Measurements from ENCODE around the gene ELF3. TPM values are rescaled to one million over a fixed set of nuclear protein-coding genes. Genes with fewer than 3 reads are reported as not detected.
"Not testable (repeated sequence)": the region's sequence is repeated elsewhere in the genome, so short reads cannot be mapped to it uniquely, and the experiment has no call there.

ELF3 gene
- total RNA-seq (2014; rRNA removed; shearing (Covaris generic); ENCODE audit: low replicate concordance), result 251 and 255 TPM in 2 replicates

- in situ Hi-C loops (cut with HindIII; ENCODE audit: low pct_unique_long_range_greater_than_20kb, low sequenced_read_pairs), result no loop called here
Measured at GRCh38 chr1:202010180-202011015, at the start of gene ELF3. TSS of gene ELF3 (plus strand) at chr1:202010587. CDS start at chr1:202011137, 550 bp downstream.

GRCh38 chr1:201962382-201962781 lies 48.0 kb upstream of the ELF3 start:
- DNase-seq (ENCODE audit: low read depth); in situ Hi-C loops (cut with HindIII; ENCODE audit: low pct_unique_long_range_greater_than_20kb, low sequenced_read_pairs): not testable (repeated sequence)

More at GRCh38 chr1:202010180-202011015, at the start of gene ELF3:
- peak; percentile 99 for DNase-seq (ENCODE audit: low read depth)

- in situ Hi-C loops (cut with HindIII; ENCODE audit: low pct_unique_long_range_greater_than_20kb, low sequenced_read_pairs), result no loop called here
Measured at GRCh38 chr1:201964261-201964660, 46.1 kb upstream of the ELF3 start.

DNA sequence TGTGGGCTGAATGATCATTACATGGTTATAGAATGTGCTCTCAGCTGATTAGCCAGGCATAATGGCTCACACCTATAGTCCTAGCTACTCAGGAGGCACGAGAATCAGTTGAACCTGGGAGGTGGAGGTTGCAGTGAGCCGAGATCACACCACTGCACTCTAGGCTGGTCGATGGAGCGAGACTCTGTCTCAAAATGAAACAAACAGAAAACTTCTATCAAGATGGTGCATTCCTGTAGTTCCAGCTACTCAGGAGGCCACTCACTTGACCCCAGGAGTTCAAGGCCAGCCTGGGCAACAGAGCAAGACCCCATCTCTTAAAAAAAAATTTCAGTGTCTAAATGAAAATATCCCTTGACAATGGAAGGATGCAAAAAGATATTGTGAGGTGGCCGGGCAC lies 44.2 kb upstream of the ELF3 start:
- in situ Hi-C loops (cut with HindIII; ENCODE audit: low pct_unique_long_range_greater_than_20kb, low sequenced_read_pairs), result no loop called here

More at GRCh38 chr1:201964261-201964660, 46.1 kb upstream of the ELF3 start:
- no peak for DNase-seq (ENCODE audit: low read depth)

GRCh38 chr1:201968202-201968925 lies 42.0 kb upstream of the ELF3 start:
- DNase-seq (ENCODE audit: low read depth), result no peak
- in situ Hi-C loops (cut with HindIII; ENCODE audit: low pct_unique_long_range_greater_than_20kb, low sequenced_read_pairs), result no loop called here

More for the DNA sequence above, 44.2 kb upstream of the ELF3 start:
- DNase-seq (ENCODE audit: low read depth), result peak; percentile 67

DNA sequence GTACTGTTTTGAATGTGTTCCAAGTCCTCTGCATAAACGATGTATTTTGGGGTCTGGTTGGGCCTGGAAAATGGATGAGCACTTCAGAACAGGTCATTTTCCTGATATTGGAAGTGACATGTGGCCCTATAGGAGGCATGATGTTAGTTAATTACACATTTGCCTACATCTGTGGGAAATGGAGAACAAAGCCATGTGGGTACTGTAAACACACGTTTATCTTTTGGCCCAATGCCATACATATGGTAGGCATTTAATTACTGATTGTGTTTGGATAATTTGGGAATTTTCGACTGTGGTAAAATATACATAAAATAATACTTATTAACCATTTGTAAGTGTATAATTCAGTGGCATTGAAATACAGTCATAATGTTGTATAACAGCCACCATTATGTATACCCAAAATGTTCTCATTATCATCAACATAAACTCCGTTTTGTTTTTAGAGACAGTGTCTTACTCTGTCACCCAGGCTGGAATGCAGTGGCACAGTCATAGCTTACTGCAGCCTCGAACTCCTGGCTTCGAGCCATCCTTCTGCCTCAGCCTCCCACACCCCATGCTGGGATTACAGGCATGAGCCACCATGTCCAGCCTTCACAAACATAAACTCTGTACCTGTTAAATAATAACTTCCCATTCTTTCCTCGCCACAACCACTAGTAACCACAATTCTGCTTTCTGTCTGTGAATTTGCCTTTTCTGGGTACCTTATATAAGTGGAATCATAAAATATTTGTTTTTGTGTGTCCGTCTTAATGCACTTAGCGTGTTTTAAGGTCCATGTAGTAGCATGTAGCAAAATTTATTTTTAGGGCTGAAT lies 39.8 kb upstream of the ELF3 start:
- in situ Hi-C loops (cut with HindIII; ENCODE audit: low pct_unique_long_range_greater_than_20kb, low sequenced_read_pairs), result no loop called here
- peak; percentile 22 for DNase-seq (ENCODE audit: low read depth)

- DNase-seq (ENCODE audit: low read depth), result no peak
- in situ Hi-C loops (cut with HindIII; ENCODE audit: low pct_unique_long_range_greater_than_20kb, low sequenced_read_pairs), result no loop called here
Measured at GRCh38 chr1:201982082-201982622, 28.2 kb upstream of the ELF3 start.

DNA sequence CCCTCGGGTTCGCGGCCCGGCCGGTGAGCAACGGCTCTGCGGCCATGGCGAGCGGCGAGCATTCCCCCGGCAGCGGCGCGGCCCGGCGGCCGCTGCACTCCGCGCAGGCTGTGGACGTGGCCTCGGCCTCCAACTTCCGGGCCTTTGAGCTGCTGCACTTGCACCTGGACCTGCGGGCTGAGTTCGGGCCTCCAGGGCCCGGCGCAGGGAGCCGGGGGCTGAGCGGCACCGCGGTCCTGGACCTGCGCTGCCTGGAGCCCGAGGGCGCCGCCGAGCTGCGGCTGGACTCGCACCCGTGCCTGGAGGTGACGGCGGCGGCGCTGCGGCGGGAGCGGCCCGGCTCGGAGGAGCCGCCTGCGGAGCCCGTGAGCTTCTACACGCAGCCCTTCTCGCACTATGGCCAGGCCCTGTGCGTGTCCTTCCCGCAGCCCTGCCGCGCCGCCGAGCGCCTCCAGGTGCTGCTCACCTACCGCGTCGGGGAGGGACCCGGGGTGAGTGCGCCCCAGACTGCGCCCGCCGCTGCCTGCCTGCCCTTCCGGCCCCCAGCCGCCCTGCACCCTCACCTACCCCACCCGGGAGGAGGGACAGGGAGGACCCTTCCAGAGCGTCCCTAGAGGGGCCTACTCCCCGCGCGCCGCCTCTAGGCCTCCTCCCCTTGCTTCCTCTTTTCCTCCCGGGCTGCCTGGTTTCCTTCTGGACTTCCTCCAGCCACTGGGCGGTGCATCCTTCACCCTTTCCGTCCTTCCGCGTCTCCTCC lies 27.6 kb upstream of the ELF3 start, which contains the start of gene RNPEP:
TSS of gene RNPEP (plus strand) at position 26 of the 757 bp plus-strand sequence. CDS start at position 45, 19 bp downstream.
- in situ Hi-C loops (cut with HindIII; ENCODE audit: low pct_unique_long_range_greater_than_20kb, low sequenced_read_pairs), result no loop called here
- peak; percentile 78 for DNase-seq (ENCODE audit: low read depth)

GRCh38 chr1:201983380-201983805 lies 27.0 kb upstream of the ELF3 start:
- DNase-seq (ENCODE audit: low read depth), result no peak
- in situ Hi-C loops (cut with HindIII; ENCODE audit: low pct_unique_long_range_greater_than_20kb, low sequenced_read_pairs), result no loop called here

GRCh38 chr1:201984446-201984845 lies 25.9 kb upstream of the ELF3 start:
- peak; percentile 16 for DNase-seq (ENCODE audit: low read depth)

DNA sequence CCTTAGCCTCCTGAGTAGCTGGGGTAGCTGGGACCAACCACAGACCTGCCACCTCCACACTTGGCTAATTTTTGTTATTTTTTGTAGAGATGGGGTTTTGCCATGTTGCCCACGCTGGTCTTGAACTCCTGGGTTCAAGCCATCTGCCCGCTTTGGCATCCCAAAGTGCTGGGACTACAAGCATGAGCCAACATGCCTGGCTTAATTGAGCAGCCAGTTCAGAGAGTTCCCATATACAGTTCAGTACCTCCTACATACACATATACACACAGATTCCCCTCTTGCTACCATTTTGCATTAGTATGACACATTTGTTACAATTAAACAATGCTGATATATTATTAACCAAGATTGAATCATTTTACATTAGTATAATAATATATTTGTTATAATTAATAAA lies 25.0 kb upstream of the ELF3 start:
- DNase-seq (ENCODE audit: low read depth), result no peak
- in situ Hi-C loops (cut with HindIII; ENCODE audit: low pct_unique_long_range_greater_than_20kb, low sequenced_read_pairs), result no loop called here

More at GRCh38 chr1:201984446-201984845, 25.9 kb upstream of the ELF3 start:
- in situ Hi-C loops (cut with HindIII; ENCODE audit: low pct_unique_long_range_greater_than_20kb, low sequenced_read_pairs), result no loop called here

- in situ Hi-C loops (cut with HindIII; ENCODE audit: low pct_unique_long_range_greater_than_20kb, low sequenced_read_pairs), result no loop called here
Measured at GRCh38 chr1:201988601-201989000, 21.8 kb upstream of the ELF3 start.

GRCh38 chr1:201989354-201990128 lies 20.8 kb upstream of the ELF3 start:
- in situ Hi-C loops (cut with HindIII; ENCODE audit: low pct_unique_long_range_greater_than_20kb, low sequenced_read_pairs), result no loop called here
- no peak for DNase-seq (ENCODE audit: low read depth)

More at GRCh38 chr1:201988601-201989000, 21.8 kb upstream of the ELF3 start:
- no peak for DNase-seq (ENCODE audit: low read depth)

GRCh38 chr1:201990427-201990826 lies 20.0 kb upstream of the ELF3 start:
- DNase-seq (ENCODE audit: low read depth), result no peak
- in situ Hi-C loops (cut with HindIII; ENCODE audit: low pct_unique_long_range_greater_than_20kb, low sequenced_read_pairs), result no loop called here

GRCh38 chr1:201999625-202000238 lies 10.7 kb upstream of the ELF3 start:
- in situ Hi-C loops (cut with HindIII; ENCODE audit: low pct_unique_long_range_greater_than_20kb, low sequenced_read_pairs), result no loop called here
- DNase-seq (ENCODE audit: low read depth), result no peak

DNA sequence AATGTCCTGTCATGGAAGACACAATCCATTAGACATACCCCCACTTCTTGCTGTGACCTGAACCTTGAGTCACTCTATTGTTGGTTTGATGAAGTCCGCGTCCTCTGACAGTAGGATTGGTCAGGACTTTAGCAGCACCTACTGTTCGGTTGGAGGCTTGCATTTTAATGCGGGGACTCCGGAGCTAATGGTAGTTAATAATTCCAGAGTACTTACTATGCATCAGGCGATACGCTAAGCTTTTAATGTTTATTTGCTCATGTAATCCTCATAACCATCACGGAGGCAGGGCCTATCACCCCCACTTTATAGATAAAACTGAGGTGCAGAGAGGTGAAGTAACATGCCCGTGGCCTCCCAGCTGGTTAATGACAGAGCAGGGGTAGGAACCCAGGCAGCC lies 7.9 kb upstream of the ELF3 start:
- in situ Hi-C loops (cut with HindIII; ENCODE audit: low pct_unique_long_range_greater_than_20kb, low sequenced_read_pairs), result no loop called here

More for the DNA sequence above, 7.9 kb upstream of the ELF3 start:
- no peak for DNase-seq (ENCODE audit: low read depth)

Measured in Caki2 (cell line).